Panc1 (cell line): ENCODE measurements around the gene ADI1. TPM values are rescaled to one million over a fixed set of nuclear protein-coding genes. Genes with fewer than 3 reads are reported as not detected.

ENCODE experiments used
- ATAC-seq: fragments of 200-7000 bp; cut with Tn5 transposase; 2 replicates; pipeline ENCODE4 v1.9.1; 2020; ENCODE audit warnings: mild to moderate bottlenecking, moderate library complexity
- BruUV-seq: library from RNA; stranded (reverse); fragments of 400-500 nt; replicated peaks from 2 replicates; lab custom pipeline; 2021; lab: Mats Ljungman, UMichigan
- CTCF ChIA-PET: fragments of 300-600 bp; sonication (Branson Sonifier 250); formaldehyde crosslinking; loops from one replicate; lab custom pipeline; 2022; ENCODE audit warnings: antibody characterized with exemption; lab: Charles Lee
- POLR2A ChIA-PET: fragments of 300-600 bp; sonication (Branson Sonifier 250); formaldehyde crosslinking; loops from one replicate; lab custom pipeline; 2022; ENCODE audit warnings: antibody characterized with exemption; lab: Charles Lee
- DNase-seq: peaks from one replicate; pipeline ENCODE4 v3.0.0-alpha.2; 2010; ENCODE audit warnings: low read depth, low spot score
- H3K27ac ChIP-seq: 2 replicates; pipeline ENCODE4 v1.5.1; 2011; ENCODE audit warnings: mild to moderate bottlenecking, low read length, inconsistent platforms
- H3K27me3 ChIP-seq: fragments of 200-500 bp; sonication (Bioruptor generic); 2 replicates; pipeline ENCODE4 v1.6.0; 2014; ENCODE audit warnings: low read length, inconsistent platforms; ENCODE audit not compliant: control insufficient read depth, insufficient read depth
- H3K36me3 ChIP-seq: fragments of 200-500 bp; sonication (Bioruptor generic); 2 replicates; pipeline ENCODE4 v1.5.1; 2014; ENCODE audit warnings: inconsistent platforms, mild to moderate bottlenecking, low read length, moderate library complexity; ENCODE audit not compliant: control insufficient read depth, insufficient read depth
- H3K4me1 ChIP-seq: 2 replicates; pipeline ENCODE4 v1.5.1; 2011; ENCODE audit warnings: inconsistent platforms, mild to moderate bottlenecking, low read length, moderate library complexity; ENCODE audit not compliant: control insufficient read depth, insufficient read depth
- H3K4me3 ChIP-seq, 2 experiments: 2 replicates each; pipeline ENCODE4 v1.5.1; 2011 to 2012; ENCODE audit warnings: low read depth in 2 of 2, low read length in 2 of 2, mild to moderate bottlenecking in 2 of 2, inconsistent platforms in 1 of 2, moderate library complexity in 1 of 2
- H3K9me3 ChIP-seq: fragments of 200-500 bp; sonication (Bioruptor generic); 2 replicates; pipeline ENCODE4 v1.5.1; 2014; ENCODE audit warnings: low read depth, mild to moderate bottlenecking, inconsistent platforms, low read length, moderate library complexity; ENCODE audit not compliant: control insufficient read depth, insufficient read depth
- CTCF ChIP-seq: fragments of 450-650 bp; IDR thresholded peaks from 2 replicates; pipeline ENCODE4 v1.5.1; 2017; ENCODE audit warnings: mild to moderate bottlenecking
- POLR2AphosphoS5 ChIP-seq: IDR thresholded peaks from 2 replicates; pipeline ENCODE4 v1.6.1; 2012; ENCODE audit warnings: mild to moderate bottlenecking, low read depth, low read length, moderate library complexity
- REST ChIP-seq, 2 experiments: IDR thresholded peaks; 2 replicates each; pipeline ENCODE4 v1.6.1; 2011 to 2012; ENCODE audit warnings: low read depth in 2 of 2, control low read depth in 1 of 2, low read length in 1 of 2, mild to moderate bottlenecking in 1 of 2, moderate library complexity in 1 of 2; ENCODE audit not compliant: insufficient read depth in 1 of 2
- SIN3A ChIP-seq: IDR thresholded peaks from 2 replicates; pipeline ENCODE4 v1.6.1; 2012; ENCODE audit warnings: low read depth, mild to moderate bottlenecking, low read length, moderate library complexity, borderline replicate concordance; ENCODE audit not compliant: insufficient read depth
- TCF7L2 ChIP-seq: IDR thresholded peaks from 2 replicates; pipeline ENCODE4 v1.6.1; 2011; ENCODE audit warnings: mild to moderate bottlenecking, low read depth, low read length, inconsistent platforms
- in situ Hi-C: cut with HindIII; loops from 2 replicates; pipeline ENCODE4 v1.10.0; 2016; ENCODE audit warnings: low sequenced_read_pairs, low pct_unique_long_range_greater_than_20kb
- intact Hi-C: fragments of 100-400 bp; cut with micrococcal nuclease; formaldehyde crosslinking; loops from one replicate; pipeline ENCODE4 v1.10.0; 2022; ENCODE audit not compliant: unreplicated experiment
- total RNA-seq: library from RNA; stranded (reverse); gene quantifications from one replicate; pipeline ENCODE4 v1.2.1, GENCODE V29; 2021; ENCODE audit not compliant: unreplicated experiment

ADI1 gene
- total RNA-seq, 1 experiment from 2014 or later: 42.9 TPM

GRCh38 chr2:3480352-3481010 is 38.9 kb downstream of the ADI1 start:
- DNase-seq (no peak), ATAC-seq (no peak)
- CTCF ChIA-PET: no interaction called here
- intact Hi-C loops: no loop called here
- no TSS peak for BruUV-seq
- no peak overlapping the region for H3K27ac ChIP-seq
- POLR2A ChIA-PET: no interaction called here
- in situ Hi-C loops: no loop called here
- no peak for TF ChIP-seq TCF7L2
- no peak for TF ChIP-seq CTCF
- no peak for TF ChIP-seq POLR2AphosphoS5
- TF ChIP-seq REST (IDR thresholded peaks at IDR 0.05; ENCODE audit: insufficient read depth in 1 of 2, low read depth in 2 of 2, low read length in 1 of 2): no peak
- TF ChIP-seq SIN3A: no peak
- no peaks in the 10 kb centered on the region for H3K36me3 ChIP-seq
- H3K9me3 ChIP-seq: no peaks in the 10 kb centered on the region
- H3K4me1 ChIP-seq: no peaks in the 10 kb centered on the region; the same call in 1 of the 2 replicates
- H3K4me3 ChIP-seq: no peak overlapping the region
- no peaks in the 10 kb centered on the region for H3K27me3 ChIP-seq

- no peaks in the 10 kb centered on the region for H3K27me3 ChIP-seq
- BruUV-seq: no TSS peak
- ATAC-seq: no peak
- no peak overlapping the region for H3K4me3 ChIP-seq
- TF ChIP-seq SIN3A: no peak
- no peak for TF ChIP-seq CTCF
- TF ChIP-seq REST (IDR thresholded peaks at IDR 0.05; ENCODE audit: insufficient read depth in 1 of 2, low read depth in 2 of 2, low read length in 1 of 2): no peak
- no peak for TF ChIP-seq TCF7L2
- TF ChIP-seq POLR2AphosphoS5: no peak
- CTCF ChIA-PET: no interaction called here
- no peaks in the 10 kb centered on the region; the same call in 1 of the 2 replicates for H3K4me1 ChIP-seq
- H3K9me3 ChIP-seq: no peaks in the 10 kb centered on the region
- in situ Hi-C loops: no loop called here
- no peaks in the 10 kb centered on the region for H3K36me3 ChIP-seq
- H3K27ac ChIP-seq: no peak overlapping the region
- intact Hi-C loops: no loop called here
- POLR2A ChIA-PET: no interaction called here
- no peak for DNase-seq
These were observed 39.7 kb downstream of the ADI1 start for GRCh38 chr2:3479430-3480320.
